ENCODE measurements around the gene ART5. TPM values are rescaled to one million over a fixed set of nuclear protein-coding genes. Genes with fewer than 3 reads are reported as not detected.

ART5 gene, protein sequence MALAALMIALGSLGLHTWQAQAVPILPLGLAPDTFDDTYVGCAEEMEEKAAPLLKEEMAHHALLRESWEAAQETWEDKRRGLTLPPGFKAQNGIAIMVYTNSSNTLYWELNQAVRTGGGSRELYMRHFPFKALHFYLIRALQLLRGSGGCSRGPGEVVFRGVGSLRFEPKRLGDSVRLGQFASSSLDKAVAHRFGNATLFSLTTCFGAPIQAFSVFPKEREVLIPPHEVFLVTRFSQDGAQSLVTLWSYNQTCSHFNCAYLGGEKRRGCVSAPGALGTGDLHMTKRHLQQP
- total RNA-seq, result 0.61 and 0.81 TPM in 2 replicates

DNA sequence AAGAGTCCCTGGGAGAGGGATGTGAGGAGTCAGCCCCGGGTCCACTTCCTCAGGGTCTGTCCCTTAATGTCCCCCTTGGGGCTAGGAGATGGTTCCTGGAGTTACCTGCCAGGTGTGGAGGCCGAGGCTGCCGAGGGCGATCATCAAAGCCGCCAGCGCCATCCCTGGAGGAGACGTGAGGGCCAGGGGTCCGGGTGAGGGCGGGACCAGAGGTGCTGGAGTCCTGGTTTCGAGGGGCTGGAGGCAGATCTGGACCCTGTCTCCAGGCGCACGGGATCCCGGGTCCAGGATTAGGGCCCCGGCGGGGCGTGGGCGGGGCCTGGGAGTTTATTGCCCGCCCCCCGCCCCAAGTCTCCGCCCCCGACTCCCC is at the start of gene ART5:
Gene ART5, minus strand, starts transcription at position 292 of the 370 bp plus-strand sequence. Its CDS starts 130 bp downstream, at position 162.

DNA sequence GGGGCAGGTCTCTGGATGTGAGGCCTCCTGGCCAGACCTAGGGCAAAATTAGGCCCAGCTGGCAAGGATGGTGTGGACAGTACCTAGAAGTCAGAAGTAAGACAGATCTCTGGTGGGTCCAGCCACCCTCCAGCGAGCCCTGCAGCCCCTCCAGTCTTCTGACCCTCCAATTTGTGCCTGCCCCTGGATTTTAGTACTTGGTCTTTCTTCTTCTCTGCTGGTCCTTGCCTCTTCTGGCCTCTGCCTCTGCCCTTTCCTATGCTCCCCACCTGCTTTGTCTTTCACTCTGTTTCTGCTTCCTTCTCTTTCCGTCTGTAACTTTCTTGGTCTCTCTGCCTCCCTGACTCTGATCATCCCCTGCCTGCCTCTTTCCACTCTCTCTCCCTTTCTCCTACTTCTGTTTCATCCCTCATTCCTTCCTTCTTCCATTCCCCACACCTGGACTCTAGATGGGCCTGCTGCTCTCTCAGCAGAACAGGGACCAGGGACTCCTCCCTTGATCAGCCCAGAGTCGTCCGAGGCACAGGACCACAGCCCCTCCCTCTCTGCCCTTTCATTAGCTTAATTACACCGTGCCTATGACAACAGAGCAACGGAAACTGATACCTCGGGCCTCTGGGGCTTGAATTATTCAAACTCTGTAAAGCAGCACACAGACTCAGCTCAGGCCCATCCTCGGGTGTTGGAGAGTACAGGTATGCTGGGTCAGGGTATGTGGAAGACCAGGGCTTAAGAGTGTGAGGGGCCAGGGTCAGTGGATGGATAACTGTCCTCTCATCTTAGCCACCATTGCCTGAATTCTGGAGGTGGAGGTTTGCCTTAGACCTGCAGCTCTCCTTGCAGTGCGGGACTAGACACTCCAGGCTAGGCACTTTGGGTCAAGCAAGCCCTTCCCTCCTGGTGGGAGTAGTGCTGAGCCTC is 29.8 kb upstream of the ART5 start, which contains the start of gene CHRNA10:
Gene CHRNA10, minus strand, starts transcription at position 51 of the 921 bp plus-strand sequence. CDS start 72 bp downstream, outside the sequence.

DNA sequence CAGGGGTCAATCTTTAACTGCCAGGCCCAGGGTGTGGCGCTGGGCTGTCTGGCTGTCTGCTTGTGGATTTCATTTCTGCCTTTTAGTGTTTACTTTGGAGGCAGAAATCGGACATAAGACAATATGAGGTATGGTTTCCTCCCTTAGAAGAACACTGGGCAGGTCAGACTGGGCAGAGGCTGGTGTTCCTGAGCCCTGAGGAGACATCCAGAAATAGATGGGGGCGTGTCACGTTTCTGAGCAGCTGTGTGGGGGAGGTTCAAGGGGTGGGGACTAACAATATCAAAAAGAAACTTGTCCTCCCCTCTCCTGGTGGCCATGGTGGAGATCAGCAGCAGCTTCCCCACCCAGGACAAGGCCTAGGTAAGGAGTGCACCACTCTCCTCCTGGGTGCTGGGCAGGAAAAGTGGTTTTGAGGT is 3.0 kb upstream of the ART5 start, which contains the start of gene ART1:
Gene ART1, plus strand, starts transcription at position 312 of the 419 bp plus-strand sequence. CDS start 14,086 bp downstream, outside the sequence.

Small RNA genes lying within 50 kb of the gene (small RNA-seq; reads per million reads assigned to genes)
- gene RF00019, result not detected

Other genes with a start within 250 kb of the ART5 start
- gene ART1, start 3.1 kb upstream of the ART5 start, total RNA-seq, result not detected in 2 replicates
- 0.85 and 1.3 TPM in 2 replicates for gene CHRNA10, start 29.4 kb upstream of the ART5 start, total RNA-seq
- 156 and 174 TPM in 2 replicates for gene NUP98, start 155.6 kb upstream of the ART5 start, total RNA-seq
- 11.4 and 12.5 TPM in 2 replicates for gene PGAP2, start 166.6 kb upstream of the ART5 start, total RNA-seq
- gene RHOG, start 199.0 kb upstream of the ART5 start, total RNA-seq, result 16.4 and 23.6 TPM in 2 replicates
- 45.7 and 51.3 TPM in 2 replicates for gene STIM1, start 213.7 kb upstream of the ART5 start, total RNA-seq

All from hair follicle dermal papilla cell (primary cell).